HEK293 (cell line): ENCODE measurements around the gene SMTN.

ENCODE experiments used
- YY1 ChIP-seq: fragments of 450-650 bp; formaldehyde crosslinking; IDR thresholded peaks from 2 replicates; pipeline ENCODE4 v1.5.1; 2018; ENCODE audit warnings: missing biosample characterization, missing genetic modification characterization
- ZBTB1 ChIP-seq: fragments of 450-650 bp; formaldehyde crosslinking; IDR thresholded peaks from 2 replicates; pipeline ENCODE4 v1.5.1; 2016; ENCODE audit warnings: missing biosample characterization, missing genetic modification characterization
- ZBTB20 ChIP-seq: fragments of 450-650 bp; formaldehyde crosslinking; IDR thresholded peaks from 2 replicates; pipeline ENCODE4 v1.5.1; 2016; ENCODE audit warnings: missing biosample characterization, missing genetic modification characterization
- ZBTB7A ChIP-seq: fragments of 450-650 bp; formaldehyde crosslinking; IDR thresholded peaks from 2 replicates; pipeline ENCODE4 v1.5.1; 2016; ENCODE audit warnings: low read depth, missing biosample characterization, missing genetic modification characterization
- ZFP41 ChIP-seq: fragments of 450-650 bp; formaldehyde crosslinking; IDR thresholded peaks from 2 replicates; pipeline ENCODE4 v1.5.1; 2016; ENCODE audit warnings: missing biosample characterization, missing genetic modification characterization, borderline replicate concordance
- ZNF121 ChIP-seq: fragments of 450-650 bp; formaldehyde crosslinking; IDR thresholded peaks from 2 replicates; pipeline ENCODE4 v1.5.1; 2016; ENCODE audit warnings: missing biosample characterization, missing genetic modification characterization
- ZNF274 ChIP-seq, 2 experiments: fragments of 200-500 bp in 1 of 2; fragments of 450-650 bp in 1 of 2; sonication (Bioruptor generic) in 1 of 2; formaldehyde crosslinking in 1 of 2; IDR thresholded peaks; 2 replicates each; pipeline versions ENCODE4 v1.5.1 to v1.6.1; 2014 to 2016; ENCODE audit warnings: borderline replicate concordance in 1 of 2, inconsistent platforms in 1 of 2, low read length in 1 of 2, missing biosample characterization in 1 of 2, missing genetic modification characterization in 1 of 2
- ZNF548 ChIP-seq: fragments of 450-650 bp; formaldehyde crosslinking; IDR thresholded peaks from 2 replicates; pipeline ENCODE4 v1.5.1; 2016; ENCODE audit warnings: missing biosample characterization, missing genetic modification characterization
- TF ChIP-seq, protein P1 (sequence below): fragments of 450-650 bp; formaldehyde crosslinking; IDR thresholded peaks from 2 replicates; pipeline ENCODE4 v1.5.1; 2016; ENCODE audit warnings: missing biosample characterization, missing genetic modification characterization
- TF ChIP-seq, protein P2 (sequence below): fragments of 450-650 bp; formaldehyde crosslinking; IDR thresholded peaks from 2 replicates; pipeline ENCODE4 v1.5.1; 2016; ENCODE audit warnings: missing biosample characterization, missing genetic modification characterization

DNA sequence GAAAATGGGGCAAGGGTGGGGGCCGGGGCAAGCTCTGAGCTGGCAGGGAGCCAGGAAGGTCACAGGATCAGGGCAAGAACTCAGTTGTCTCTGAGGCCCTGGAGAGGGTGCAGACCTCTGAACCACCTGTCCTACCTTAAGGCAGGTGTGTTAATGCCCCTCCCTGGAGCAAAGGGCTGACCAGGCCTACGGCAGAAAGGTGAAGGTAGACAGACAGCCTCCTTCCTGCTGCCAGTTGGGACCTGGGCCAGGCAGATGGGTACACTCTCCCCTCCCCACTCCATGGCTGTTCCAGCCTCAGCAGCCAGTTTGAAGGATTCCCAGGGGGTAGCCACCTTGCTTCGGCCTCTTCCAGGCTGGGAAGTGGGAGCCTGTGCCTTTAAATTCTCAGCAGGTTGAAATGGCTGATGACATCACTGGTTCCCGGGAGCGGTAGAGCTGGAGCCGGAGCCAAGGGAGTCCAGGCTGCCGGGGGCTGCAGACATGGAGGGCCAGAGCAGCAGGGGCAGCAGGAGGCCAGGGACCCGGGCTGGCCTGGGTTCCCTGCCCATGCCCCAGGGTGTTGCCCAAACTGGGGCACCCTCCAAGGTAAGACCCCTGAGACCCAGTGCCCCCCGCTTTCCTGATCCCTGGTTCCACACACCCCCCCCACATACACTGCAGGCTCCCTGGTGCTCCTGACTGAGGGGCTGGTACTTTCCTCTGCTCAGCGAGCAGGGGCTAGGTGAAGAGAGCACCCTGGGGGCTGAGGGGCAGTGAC, 41.6 kb downstream of the SMTN start, which contains the start of gene INPP5J:
- TF ChIP-seq, protein P1, sequence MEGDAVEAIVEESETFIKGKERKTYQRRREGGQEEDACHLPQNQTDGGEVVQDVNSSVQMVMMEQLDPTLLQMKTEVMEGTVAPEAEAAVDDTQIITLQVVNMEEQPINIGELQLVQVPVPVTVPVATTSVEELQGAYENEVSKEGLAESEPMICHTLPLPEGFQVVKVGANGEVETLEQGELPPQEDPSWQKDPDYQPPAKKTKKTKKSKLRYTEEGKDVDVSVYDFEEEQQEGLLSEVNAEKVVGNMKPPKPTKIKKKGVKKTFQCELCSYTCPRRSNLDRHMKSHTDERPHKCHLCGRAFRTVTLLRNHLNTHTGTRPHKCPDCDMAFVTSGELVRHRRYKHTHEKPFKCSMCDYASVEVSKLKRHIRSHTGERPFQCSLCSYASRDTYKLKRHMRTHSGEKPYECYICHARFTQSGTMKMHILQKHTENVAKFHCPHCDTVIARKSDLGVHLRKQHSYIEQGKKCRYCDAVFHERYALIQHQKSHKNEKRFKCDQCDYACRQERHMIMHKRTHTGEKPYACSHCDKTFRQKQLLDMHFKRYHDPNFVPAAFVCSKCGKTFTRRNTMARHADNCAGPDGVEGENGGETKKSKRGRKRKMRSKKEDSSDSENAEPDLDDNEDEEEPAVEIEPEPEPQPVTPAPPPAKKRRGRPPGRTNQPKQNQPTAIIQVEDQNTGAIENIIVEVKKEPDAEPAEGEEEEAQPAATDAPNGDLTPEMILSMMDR, result no peak
- TF ChIP-seq, protein P2, sequence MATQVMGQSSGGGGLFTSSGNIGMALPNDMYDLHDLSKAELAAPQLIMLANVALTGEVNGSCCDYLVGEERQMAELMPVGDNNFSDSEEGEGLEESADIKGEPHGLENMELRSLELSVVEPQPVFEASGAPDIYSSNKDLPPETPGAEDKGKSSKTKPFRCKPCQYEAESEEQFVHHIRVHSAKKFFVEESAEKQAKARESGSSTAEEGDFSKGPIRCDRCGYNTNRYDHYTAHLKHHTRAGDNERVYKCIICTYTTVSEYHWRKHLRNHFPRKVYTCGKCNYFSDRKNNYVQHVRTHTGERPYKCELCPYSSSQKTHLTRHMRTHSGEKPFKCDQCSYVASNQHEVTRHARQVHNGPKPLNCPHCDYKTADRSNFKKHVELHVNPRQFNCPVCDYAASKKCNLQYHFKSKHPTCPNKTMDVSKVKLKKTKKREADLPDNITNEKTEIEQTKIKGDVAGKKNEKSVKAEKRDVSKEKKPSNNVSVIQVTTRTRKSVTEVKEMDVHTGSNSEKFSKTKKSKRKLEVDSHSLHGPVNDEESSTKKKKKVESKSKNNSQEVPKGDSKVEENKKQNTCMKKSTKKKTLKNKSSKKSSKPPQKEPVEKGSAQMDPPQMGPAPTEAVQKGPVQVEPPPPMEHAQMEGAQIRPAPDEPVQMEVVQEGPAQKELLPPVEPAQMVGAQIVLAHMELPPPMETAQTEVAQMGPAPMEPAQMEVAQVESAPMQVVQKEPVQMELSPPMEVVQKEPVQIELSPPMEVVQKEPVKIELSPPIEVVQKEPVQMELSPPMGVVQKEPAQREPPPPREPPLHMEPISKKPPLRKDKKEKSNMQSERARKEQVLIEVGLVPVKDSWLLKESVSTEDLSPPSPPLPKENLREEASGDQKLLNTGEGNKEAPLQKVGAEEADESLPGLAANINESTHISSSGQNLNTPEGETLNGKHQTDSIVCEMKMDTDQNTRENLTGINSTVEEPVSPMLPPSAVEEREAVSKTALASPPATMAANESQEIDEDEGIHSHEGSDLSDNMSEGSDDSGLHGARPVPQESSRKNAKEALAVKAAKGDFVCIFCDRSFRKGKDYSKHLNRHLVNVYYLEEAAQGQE (tag by site-specific recombination), result no peak
- TF ChIP-seq ZNF274 (IDR thresholded peaks at IDR 0.05; ENCODE audit: low read length) (no peak), ZNF274 (tag by site-specific recombination; IDR thresholded peaks at IDR 0.05; ENCODE audit: borderline replicate concordance) (no peak), ZBTB1 (no peak), ZNF548 (tag by site-specific recombination) (peak; percentile 61; the same call in 1 of the 2 replicates), ZBTB7A (tag by site-specific recombination) (peak; percentile 80; the same call in 1 of the 2 replicates), ZFP41 (tag by site-specific recombination) (no peak), ZNF121 (tag by site-specific recombination) (no peak), ZBTB20 (tag by site-specific recombination) (peak; percentile 58; the same call in 1 of the 2 replicates), YY1 (peak; percentile 56; the same call in 1 of the 2 replicates)
